D721Med (cell line): Measurements from ENCODE around the gene TGFBR2.

ENCODE experiments used
- DNase-seq: peaks from one replicate; pipeline ENCODE4 v3.0.0; 2011; ENCODE audit warnings: low spot score; ENCODE audit not compliant: insufficient read length
- FAIRE-seq: peaks from 2 replicates; lab custom pipeline; 2011; peaks lifted over from hg19 to GRCh38; lab: Jason Lieb, UNC
- CTCF ChIP-seq: IDR thresholded peaks from 2 replicates; pipeline ENCODE4 v1.5.1; 2012; ENCODE audit warnings: mild to moderate bottlenecking, control low read depth; ENCODE audit not compliant: insufficient read depth; ENCODE audit errors: missing control alignments

The TGFBR2 gene

GRCh38 chr3:30602946-30603345, 3.5 kb upstream of the TGFBR2 start:
- FAIRE-seq = no peak
- no peak for DNase-seq
- TF ChIP-seq CTCF = no peak

- DNase-seq = no peak
- no peak for TF ChIP-seq CTCF
- FAIRE-seq = no peak
Measured at GRCh38 chr3:30604093-30604492, 2.3 kb upstream of the TGFBR2 start.

GRCh38 chr3:30604558-30604957, 1.8 kb upstream of the TGFBR2 start:
- TF ChIP-seq CTCF = no peak
- no peak for DNase-seq
- no peak for FAIRE-seq

- no peak for TF ChIP-seq CTCF
- FAIRE-seq (no peak), DNase-seq (no peak)
Measured at GRCh38 chr3:30605005-30605404, 1.4 kb upstream of the TGFBR2 start.

- TF ChIP-seq CTCF = no peak
- FAIRE-seq = no peak
- no peak for DNase-seq
Measured at GRCh38 chr3:30605706-30606300, 598 bp upstream of the TGFBR2 start.

GRCh38 chr3:30607032-30607833, 832 bp downstream of the TGFBR2 start:
- DNase-seq (no peak), FAIRE-seq (no peak)
- no peak for TF ChIP-seq CTCF

- no peak for TF ChIP-seq CTCF
- DNase-seq (no peak), FAIRE-seq (no peak)
Measured at GRCh38 chr3:30608598-30608947, 2.2 kb downstream of the TGFBR2 start.
